NT2/D1 (cell line): ENCODE results near the gene CIITA.
"Not testable (repeated sequence)": the region's sequence is repeated elsewhere in the genome, so short reads cannot be mapped to it uniquely, and the experiment has no call there.

ENCODE experiments used
- DNase-seq: peaks from one replicate; pipeline ENCODE4 v3.0.0-alpha.2; 2011; ENCODE audit warnings: low read depth, low spot score
- H3K27me3 ChIP-seq: 2 replicates; pipeline ENCODE4 v1.6.0; 2011; ENCODE audit warnings: mild to moderate bottlenecking; ENCODE audit not compliant: insufficient read length, insufficient read depth
- H3K36me3 ChIP-seq: 2 replicates; pipeline ENCODE4 v1.6.1; 2011; ENCODE audit warnings: mild to moderate bottlenecking, low read length, mixed read lengths; ENCODE audit not compliant: insufficient read depth, insufficient read length
- H3K4me1 ChIP-seq: 2 replicates; pipeline ENCODE4 v1.5.1; 2011; ENCODE audit not compliant: insufficient read depth, insufficient read length
- H3K4me3 ChIP-seq: 2 replicates; pipeline ENCODE4 v1.5.1; 2011; ENCODE audit warnings: low read depth; ENCODE audit not compliant: insufficient read length
- H3K9ac ChIP-seq: 2 replicates; pipeline ENCODE4 v1.6.0; 2011; ENCODE audit warnings: low read depth; ENCODE audit not compliant: insufficient read length
- H3K9me3 ChIP-seq: 2 replicates; pipeline ENCODE4 v1.5.1; 2011; ENCODE audit warnings: mild to moderate bottlenecking, low read length; ENCODE audit not compliant: insufficient read depth
- SUZ12 ChIP-seq: IDR thresholded peaks from 2 replicates; pipeline ENCODE4 v1.6.1; 2011; ENCODE audit not compliant: insufficient read length, insufficient read depth; ENCODE audit errors: extremely low read depth
- YY1 ChIP-seq: IDR thresholded peaks from 2 replicates; pipeline ENCODE4 v1.6.1; 2011; ENCODE audit not compliant: insufficient read length, insufficient read depth
- ZNF274 ChIP-seq: IDR thresholded peaks from 2 replicates; pipeline ENCODE4 v1.6.1; 2011; ENCODE audit warnings: mild to moderate bottlenecking, low read depth, low read length

The CIITA gene

DNA sequence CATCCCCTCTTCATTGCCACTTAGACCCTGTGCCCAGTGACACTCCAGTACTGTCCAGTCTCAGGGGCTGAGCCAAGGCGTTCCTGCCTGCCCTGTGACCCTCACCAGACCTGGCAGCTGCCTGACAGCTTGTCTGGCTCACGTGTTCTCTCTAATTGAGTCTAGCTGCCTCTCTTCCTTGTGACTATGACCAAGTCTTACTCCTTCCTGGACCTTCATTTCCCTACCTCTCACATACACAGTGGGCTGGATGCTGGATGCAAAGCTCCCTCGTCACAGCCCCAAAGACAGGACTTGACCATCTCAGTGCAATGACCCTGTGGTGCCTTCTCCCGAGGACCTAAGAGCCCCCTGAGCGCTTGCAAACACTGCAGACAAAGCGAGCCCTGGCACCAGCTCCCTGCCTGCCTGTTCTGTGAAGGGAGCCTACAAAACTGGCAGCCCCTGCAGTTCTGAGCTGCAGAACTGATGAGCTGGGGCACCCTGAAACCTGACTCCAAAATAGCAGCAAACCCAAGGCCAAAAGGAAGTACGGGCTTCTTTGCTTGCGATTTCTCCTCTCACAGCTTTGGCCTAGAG lies 63.6 kb downstream of the CIITA start:
- Histone ChIP-seq H3K27me3 (peaks cover 15% of the 10 kb centered on the region), H3K4me1 (peaks cover 10% of the 10 kb centered on the region), H3K36me3 (peaks cover 44% of the 10 kb centered on the region), H3K9me3 (no peaks in the 10 kb centered on the region), H3K9ac (peak overlapping the region; percentile 78), H3K4me3 (peak overlapping the region; percentile 56)
- no peak for TF ChIP-seq YY1
- TF ChIP-seq ZNF274 = no peak
- no peak for TF ChIP-seq SUZ12
- no peak for DNase-seq

- no peak for TF ChIP-seq ZNF274
- no peak for TF ChIP-seq YY1
- no peak for TF ChIP-seq SUZ12
- Histone ChIP-seq H3K4me3 (peak overlapping the region; percentile 56), H3K36me3 (peaks cover 39% of the 10 kb centered on the region), H3K9me3 (no peaks in the 10 kb centered on the region), H3K27me3 (peaks cover 15% of the 10 kb centered on the region), H3K4me1 (peaks cover 10% of the 10 kb centered on the region), H3K9ac (peak overlapping the region; percentile 78)
- DNase-seq = no peak
Measured at GRCh38 chr16:10941127-10941933, 64.3 kb downstream of the CIITA start.

DNA sequence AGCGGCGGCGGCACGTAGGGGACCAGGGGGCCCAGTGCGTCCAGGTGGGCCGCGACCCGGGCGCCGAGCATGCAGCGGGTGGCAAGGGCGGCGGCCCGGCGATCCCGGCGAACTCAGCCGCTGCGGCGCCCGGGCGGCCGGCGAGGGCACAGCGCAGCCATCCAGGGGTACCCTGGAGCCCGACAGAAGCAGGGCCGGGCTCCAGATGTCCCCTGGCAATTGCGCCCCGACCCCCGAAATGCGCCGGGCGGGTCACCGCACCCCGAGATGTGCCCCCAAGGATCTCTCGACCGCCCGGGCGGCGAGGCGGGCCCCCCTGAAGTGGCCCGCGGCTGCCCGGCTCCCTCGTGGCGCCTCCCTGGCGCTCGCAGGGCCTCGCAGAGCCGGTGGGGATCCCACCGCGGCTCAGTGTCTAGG lies 64.9 kb downstream of the CIITA start:
- not testable (repeated sequence) for H3K9me3 ChIP-seq, DNase-seq, H3K4me1 ChIP-seq
- Histone ChIP-seq H3K27me3 (peaks cover 15% of the 10 kb centered on the region), H3K36me3 (peaks cover 37% of the 10 kb centered on the region), H3K9ac (peak overlapping the region; percentile 78), H3K4me3 (peak overlapping the region; percentile 56)

- DNase-seq = peak; percentile 84
- no peaks in the 10 kb centered on the region for H3K9me3 ChIP-seq
- H3K27me3 ChIP-seq = peaks cover 15% of the 10 kb centered on the region
- peaks cover 14% of the 10 kb centered on the region for H3K4me1 ChIP-seq
- peaks cover 31% of the 10 kb centered on the region for H3K36me3 ChIP-seq
- H3K9ac ChIP-seq = peak within 1 kb of the TSS; percentile 78
- TF ChIP-seq YY1 (no peak), SUZ12 (no peak), ZNF274 (no peak)
- H3K4me3 ChIP-seq = peak within 1 kb of the TSS; percentile 56
Measured at GRCh38 chr16:10942352-10943063, 65.5 kb downstream of the CIITA start, which contains the start of gene DEXI. DEXI (minus strand) TSS chr16:10942468; CDS start chr16:10942005, 463 bp downstream.

DNA sequence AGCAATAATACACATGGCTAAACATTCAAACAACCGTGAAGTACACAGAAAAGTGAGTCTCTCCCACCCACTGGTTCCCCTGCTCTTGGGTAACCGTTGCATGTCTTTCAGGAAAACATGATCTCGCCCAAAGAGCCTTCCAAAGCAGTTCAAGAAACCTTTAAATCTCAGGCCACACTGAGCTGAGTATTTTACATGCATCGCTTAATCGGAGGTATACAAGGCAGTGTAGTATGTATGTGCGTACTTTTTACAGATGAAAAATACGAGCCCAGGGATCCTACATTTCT lies 66.0 kb downstream of the CIITA start:
- peaks cover 14% of the 10 kb centered on the region for H3K4me1 ChIP-seq
- H3K9ac ChIP-seq = peak overlapping the region; percentile 74
- peaks cover 27% of the 10 kb centered on the region for H3K36me3 ChIP-seq
- no peak for TF ChIP-seq ZNF274
- no peak for TF ChIP-seq SUZ12
- TF ChIP-seq YY1 = no peak
- no peaks in the 10 kb centered on the region for H3K9me3 ChIP-seq
- H3K4me3 ChIP-seq = peak overlapping the region; percentile 44
- H3K27me3 ChIP-seq = peaks cover 15% of the 10 kb centered on the region
- DNase-seq = no peak

- Histone ChIP-seq H3K27me3 (peaks cover 15% of the 10 kb centered on the region), H3K9me3 (no peaks in the 10 kb centered on the region), H3K36me3 (peaks cover 13% of the 10 kb centered on the region), H3K4me3 (peak within 1 kb of the TSS; percentile 78), H3K4me1 (peaks cover 23% of the 10 kb centered on the region), H3K9ac (peak within 1 kb of the TSS; percentile 76)
- TF ChIP-seq YY1 = peak; percentile 45
- no peak for TF ChIP-seq ZNF274
- peak; percentile 92 for DNase-seq
Measured at GRCh38 chr16:10944249-10945064, 67.5 kb downstream of the CIITA start, which contains the start of gene CLEC16A. CLEC16A (plus strand) TSS chr16:10944564; CDS start chr16:10944718, 154 bp downstream.
